ENCODE measurements around the gene GALNT12.

DNA sequence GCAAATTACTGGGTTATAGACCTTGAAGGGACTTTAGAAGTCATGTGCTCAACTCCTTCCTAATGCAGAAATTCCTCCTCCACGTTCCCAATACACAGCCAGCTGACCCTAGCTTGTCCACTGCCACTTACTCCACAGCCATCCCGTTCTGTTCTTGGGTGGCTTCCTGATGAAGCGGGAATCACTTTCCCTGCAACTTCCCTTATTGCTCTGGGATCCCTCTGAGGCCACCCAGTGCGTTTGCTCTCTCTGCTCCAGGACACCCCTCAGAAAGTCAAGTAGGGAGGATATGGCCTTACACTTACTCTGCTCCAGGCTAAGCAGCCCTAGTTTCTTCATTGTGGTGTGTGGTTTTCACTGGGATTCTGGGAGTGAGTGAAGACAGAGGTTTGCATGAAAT, 55.5 kb downstream of the GALNT12 start:
- TF ChIP-seq, protein P1, sequence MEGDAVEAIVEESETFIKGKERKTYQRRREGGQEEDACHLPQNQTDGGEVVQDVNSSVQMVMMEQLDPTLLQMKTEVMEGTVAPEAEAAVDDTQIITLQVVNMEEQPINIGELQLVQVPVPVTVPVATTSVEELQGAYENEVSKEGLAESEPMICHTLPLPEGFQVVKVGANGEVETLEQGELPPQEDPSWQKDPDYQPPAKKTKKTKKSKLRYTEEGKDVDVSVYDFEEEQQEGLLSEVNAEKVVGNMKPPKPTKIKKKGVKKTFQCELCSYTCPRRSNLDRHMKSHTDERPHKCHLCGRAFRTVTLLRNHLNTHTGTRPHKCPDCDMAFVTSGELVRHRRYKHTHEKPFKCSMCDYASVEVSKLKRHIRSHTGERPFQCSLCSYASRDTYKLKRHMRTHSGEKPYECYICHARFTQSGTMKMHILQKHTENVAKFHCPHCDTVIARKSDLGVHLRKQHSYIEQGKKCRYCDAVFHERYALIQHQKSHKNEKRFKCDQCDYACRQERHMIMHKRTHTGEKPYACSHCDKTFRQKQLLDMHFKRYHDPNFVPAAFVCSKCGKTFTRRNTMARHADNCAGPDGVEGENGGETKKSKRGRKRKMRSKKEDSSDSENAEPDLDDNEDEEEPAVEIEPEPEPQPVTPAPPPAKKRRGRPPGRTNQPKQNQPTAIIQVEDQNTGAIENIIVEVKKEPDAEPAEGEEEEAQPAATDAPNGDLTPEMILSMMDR (IDR thresholded peaks at IDR 0.05; ENCODE audit: low read depth, low read length) = no peak
- TF ChIP-seq EZH2phosphoT487 (IDR thresholded peaks at IDR 0.05; ENCODE audit: low read depth) = no peak
